HFFc6 (cell line): ENCODE measurements around the gene RPL32. TPM values are rescaled to one million over a fixed set of nuclear protein-coding genes. Genes with fewer than 3 reads are reported as not detected.
A peak's percentile ranks its signal among the peaks of the same experiment; 100 is the strongest.
"Not testable (repeated sequence)": the region's sequence is repeated elsewhere in the genome, so short reads cannot be mapped to it uniquely, and the experiment has no call there.

Experiments
- DNase-seq: peaks from one replicate; pipeline ENCODE4 v3.0.0-alpha.2; 2018
- H3K27ac Mint-ChIP-seq: 2 replicates; pipeline ENCODE4 v1.8.0; 2020; ENCODE audit warnings: mild to moderate bottlenecking, mixed read lengths
- H3K27me3 Mint-ChIP-seq: 2 replicates; pipeline ENCODE4 v1.8.0; 2021; ENCODE audit warnings: mild to moderate bottlenecking, moderate library complexity, mixed read lengths; ENCODE audit not compliant: insufficient read depth
- H3K36me3 Mint-ChIP-seq: 2 replicates; pipeline ENCODE4 v1.8.0; 2021; ENCODE audit warnings: low read depth, mixed read lengths
- H3K4me1 Mint-ChIP-seq: 2 replicates; pipeline ENCODE4 v1.8.0; 2020; ENCODE audit warnings: low read depth, mixed read lengths
- H3K4me3 Mint-ChIP-seq: 2 replicates; pipeline ENCODE4 v1.8.0; 2020; ENCODE audit warnings: mild to moderate bottlenecking, moderate library complexity, mixed read lengths
- H3K9me3 Mint-ChIP-seq: 2 replicates; pipeline ENCODE4 v1.8.0; 2020; ENCODE audit warnings: mild to moderate bottlenecking, mixed read lengths
- CTCF ChIP-seq: fragments of 200-600 bp; sonication (generic); IDR thresholded peaks from 2 replicates; pipeline ENCODE4 v1.5.0; 2021; ENCODE audit warnings: antibody characterized with exemption, mild to moderate bottlenecking
- total RNA-seq, 6 experiments: library from RNA; stranded (reverse); fragmentation: NEBNext Ultra II Directional; extraction: Animal tissue kit (Norgen Biotek cat#: 25700); gene quantifications; 2 replicates in 1 of 6; 3 replicates in 5 of 6; pipeline ENCODE4 v1.2.3, GENCODE V29; 2021

Gene RPL32
- total RNA-seq, 6 experiments from 2014 or later: 1,490 to 1,730 (median 1,677) TPM

- peaks cover 5% of the 10 kb centered on the region for H3K36me3 Mint-ChIP-seq
- H3K4me3 Mint-ChIP-seq: no peak overlapping the region
- peaks cover 14% of the 10 kb centered on the region for H3K4me1 Mint-ChIP-seq
- H3K27me3 Mint-ChIP-seq: peaks cover 2% of the 10 kb centered on the region
- H3K27ac Mint-ChIP-seq: no peak overlapping the region
- H3K9me3 Mint-ChIP-seq: no peaks in the 10 kb centered on the region
- no peak for TF ChIP-seq CTCF
- no peak for DNase-seq
Observed at GRCh38 chr3:12845811-12846210, 4.4 kb upstream of the RPL32 start.

GRCh38 chr3:12842469-12842868 lies 1.1 kb upstream of the RPL32 start:
- Mint-ChIP-seq H3K36me3 (peaks cover 37% of the 10 kb centered on the region), H3K4me3 (peak overlapping the region; percentile 99; the same call in 1 of the 2 replicates), H3K9me3 (no peaks in the 10 kb centered on the region), H3K27ac (no peak overlapping the region), H3K4me1 (peaks cover 47% of the 10 kb centered on the region), H3K27me3 (peaks cover 2% of the 10 kb centered on the region; the same call in 1 of the 2 replicates)
- no peak for TF ChIP-seq CTCF
- no peak for DNase-seq

- TF ChIP-seq CTCF: peak; percentile 62
- Mint-ChIP-seq H3K27ac (peak overlapping the region; percentile 99), H3K36me3 (peaks cover 43% of the 10 kb centered on the region), H3K9me3 (no peaks in the 10 kb centered on the region), H3K4me1 (peaks cover 50% of the 10 kb centered on the region), H3K4me3 (peak overlapping the region; percentile 99), H3K27me3 (peaks cover 2% of the 10 kb centered on the region; the same call in 1 of the 2 replicates)
- no peak for DNase-seq
Observed at GRCh38 chr3:12841970-12842328, 584 bp upstream of the RPL32 start.

GRCh38 chr3:12840591-12841148 lies 695 bp downstream of the RPL32 start:
- H3K36me3 Mint-ChIP-seq: peaks cover 55% of the 10 kb centered on the region
- no peak for TF ChIP-seq CTCF

GRCh38 chr3:12840148-12840547 lies 1.2 kb downstream of the RPL32 start:
- H3K4me3 Mint-ChIP-seq: peak overlapping the region; percentile 99
- not testable (repeated sequence) for H3K27me3 Mint-ChIP-seq

More at GRCh38 chr3:12840591-12841148, 695 bp downstream of the RPL32 start:
- Mint-ChIP-seq H3K4me3 (peak overlapping the region; percentile 99), H3K27me3 (peaks cover 2% of the 10 kb centered on the region; the same call in 1 of the 2 replicates), H3K9me3 (no peaks in the 10 kb centered on the region), H3K27ac (peak overlapping the region; percentile 99), H3K4me1 (peaks cover 49% of the 10 kb centered on the region)
- no peak for DNase-seq

GRCh38 chr3:12839156-12839946 lies 2.0 kb downstream of the RPL32 start:
- peak overlapping the region; percentile 99 for H3K4me3 Mint-ChIP-seq
- H3K36me3 Mint-ChIP-seq: peaks cover 56% of the 10 kb centered on the region
- no peak for DNase-seq
- TF ChIP-seq CTCF: no peak
- H3K4me1 Mint-ChIP-seq: peaks cover 49% of the 10 kb centered on the region
- no peaks in the 10 kb centered on the region for H3K9me3 Mint-ChIP-seq
- peak overlapping the region; percentile 99 for H3K27ac Mint-ChIP-seq
- H3K27me3 Mint-ChIP-seq: peaks cover 2% of the 10 kb centered on the region; the same call in 1 of the 2 replicates

More at GRCh38 chr3:12840148-12840547, 1.2 kb downstream of the RPL32 start:
- H3K27ac Mint-ChIP-seq: peak overlapping the region; percentile 99
- H3K36me3 Mint-ChIP-seq: peaks cover 56% of the 10 kb centered on the region
- H3K9me3 Mint-ChIP-seq, DNase-seq: not testable (repeated sequence)
- H3K4me1 Mint-ChIP-seq: peaks cover 49% of the 10 kb centered on the region
